Measurements from ENCODE around the gene RAB44. TPM values are rescaled to one million over a fixed set of nuclear protein-coding genes. Genes with fewer than 3 reads are reported as not detected.

RAB44 gene
- total and polyA plus RNA-seq, 2 of the 13 experiments (the other 11 are each of a cell fraction or from before 2014, with no cell fraction given): not detected

GRCh38 chr6:36692861-36693702 lies 4.5 kb upstream of the RAB44 start (continued):
- TF ChIP-seq ZBTB40 (IDR thresholded peaks at IDR 0.05): no peak
- TF ChIP-seq ZBTB40 (CRISPR knock-in tag; IDR thresholded peaks at IDR 0.05): no peak
- no peak for TF ChIP-seq ZNF30 (CRISPR knock-in tag; IDR thresholded peaks at IDR 0.05)
- TF ChIP-seq ATM (IDR thresholded peaks at IDR 0.05; ENCODE audit: borderline replicate concordance): no peak
- TF ChIP-seq PHF8 (CRISPR knock-in tag; IDR thresholded peaks at IDR 0.05): no peak
